NB4 (cell line): ENCODE data around the gene PRIMPOL.

ENCODE experiments used
- MYC ChIP-seq: IDR thresholded peaks from 2 replicates; pipeline ENCODE4 v1.6.1; 2011; ENCODE audit warnings: low read depth, low read length
- POLR2A ChIP-seq: IDR thresholded peaks from 2 replicates; pipeline ENCODE4 v1.6.1; 2011; ENCODE audit warnings: mild to moderate bottlenecking; ENCODE audit not compliant: insufficient read length; ENCODE audit errors: extremely low read depth
- TF ChIP-seq, protein P1 (sequence below): IDR thresholded peaks from one replicate; pipeline ENCODE4 v1.5.1; 2012; ENCODE audit warnings: low read depth, low read length
- TF ChIP-seq, protein P2 (sequence below): IDR thresholded peaks from 2 replicates; pipeline ENCODE4 v1.6.1; 2011; ENCODE audit warnings: low read depth, low read length

DNA sequence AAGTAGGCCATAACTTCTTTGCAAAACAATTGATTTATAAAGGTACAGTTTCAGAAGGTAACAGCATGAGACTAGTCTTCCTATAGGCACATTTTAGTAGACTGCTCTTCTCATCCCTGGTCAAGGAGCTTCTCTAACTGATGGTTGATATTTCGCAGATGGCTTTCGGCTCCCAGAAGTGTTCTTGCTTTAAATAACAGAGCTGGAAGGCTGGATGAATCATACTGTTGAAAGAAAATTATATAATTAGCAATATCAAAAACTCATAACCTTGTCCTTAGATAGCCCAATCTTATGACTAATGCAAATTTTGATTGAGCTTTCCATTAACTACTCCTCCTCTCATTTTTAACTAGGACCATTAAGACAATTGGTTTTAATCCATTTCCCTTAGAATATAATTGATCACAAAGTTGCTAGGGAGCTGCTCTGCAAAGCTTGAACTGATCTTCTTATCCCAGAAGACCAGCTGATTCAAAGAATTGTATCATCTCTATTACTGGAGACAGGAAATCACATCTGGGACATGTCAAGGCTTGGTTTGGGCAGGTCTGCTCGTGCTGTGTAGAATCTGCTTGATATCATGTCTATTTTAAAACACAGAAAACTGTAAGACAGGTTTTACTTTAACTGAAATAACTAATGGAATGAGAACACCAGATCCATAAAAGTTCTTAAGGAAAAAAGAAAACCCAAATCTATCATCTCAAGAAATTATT is 45.8 kb downstream of the PRIMPOL start:
- TF ChIP-seq, protein P1, sequence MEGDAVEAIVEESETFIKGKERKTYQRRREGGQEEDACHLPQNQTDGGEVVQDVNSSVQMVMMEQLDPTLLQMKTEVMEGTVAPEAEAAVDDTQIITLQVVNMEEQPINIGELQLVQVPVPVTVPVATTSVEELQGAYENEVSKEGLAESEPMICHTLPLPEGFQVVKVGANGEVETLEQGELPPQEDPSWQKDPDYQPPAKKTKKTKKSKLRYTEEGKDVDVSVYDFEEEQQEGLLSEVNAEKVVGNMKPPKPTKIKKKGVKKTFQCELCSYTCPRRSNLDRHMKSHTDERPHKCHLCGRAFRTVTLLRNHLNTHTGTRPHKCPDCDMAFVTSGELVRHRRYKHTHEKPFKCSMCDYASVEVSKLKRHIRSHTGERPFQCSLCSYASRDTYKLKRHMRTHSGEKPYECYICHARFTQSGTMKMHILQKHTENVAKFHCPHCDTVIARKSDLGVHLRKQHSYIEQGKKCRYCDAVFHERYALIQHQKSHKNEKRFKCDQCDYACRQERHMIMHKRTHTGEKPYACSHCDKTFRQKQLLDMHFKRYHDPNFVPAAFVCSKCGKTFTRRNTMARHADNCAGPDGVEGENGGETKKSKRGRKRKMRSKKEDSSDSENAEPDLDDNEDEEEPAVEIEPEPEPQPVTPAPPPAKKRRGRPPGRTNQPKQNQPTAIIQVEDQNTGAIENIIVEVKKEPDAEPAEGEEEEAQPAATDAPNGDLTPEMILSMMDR: no peak
- TF ChIP-seq MYC (no peak), POLR2A (no peak)
- TF ChIP-seq, protein P2, sequence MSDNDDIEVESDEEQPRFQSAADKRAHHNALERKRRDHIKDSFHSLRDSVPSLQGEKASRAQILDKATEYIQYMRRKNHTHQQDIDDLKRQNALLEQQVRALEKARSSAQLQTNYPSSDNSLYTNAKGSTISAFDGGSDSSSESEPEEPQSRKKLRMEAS: no peak
